Posterior vena cava (tissue), 2 donors: ENCODE data around the gene ABCC4. TPM values are rescaled to one million over a fixed set of nuclear protein-coding genes. Genes with fewer than 3 reads are reported as not detected.

ENCODE experiments used
- DNase-seq: peaks from one replicate; pipeline ENCODE4 v3.0.0-alpha.2; 2020; ENCODE audit warnings: low spot score
- intact Hi-C, 2 donors: fragments of 100-400 bp; cut with DNase I; formaldehyde crosslinking; loops; one replicate each; pipeline versions ENCODE4 v1.14.1 to v1.14.2; 2022 to 2023
- total RNA-seq, 2 donors: library from RNA; stranded (reverse); fragmentation: NEBNext Ultra II Directional; extraction: Animal tissue kit (Norgen Biotek cat#: 25700); gene quantifications; one replicate each; pipeline ENCODE4 v1.2.1, GENCODE V29; 2021
- donor health status: DM: yes; HTN: yes; CAD: no.
- donor health status: DM: yes; HTN: yes; CAD: no.

ABCC4 gene
- total RNA-seq, 2 donors from 2014 or later, result 10.5 to 16.2 TPM

- DNase-seq, result no peak
- intact Hi-C loops, result no loop called here
Observed at GRCh38 chr13:94994506-94994905, 306.7 kb downstream of the ABCC4 start.

- intact Hi-C loops, result no loop called here
- no peak for DNase-seq
Observed at GRCh38 chr13:94993616-94994015, 307.6 kb downstream of the ABCC4 start.

GRCh38 chr13:94992036-94992960, 309.0 kb downstream of the ABCC4 start:
- DNase-seq, result no peak
- intact Hi-C loops, result no loop called here

GRCh38 chr13:94988654-94989053, 312.6 kb downstream of the ABCC4 start:
- no peak for DNase-seq
- intact Hi-C loops, result no loop called here

- intact Hi-C loops, result no loop called here
- no peak for DNase-seq
Observed at GRCh38 chr13:94987869-94988268, 313.4 kb downstream of the ABCC4 start.

- intact Hi-C loops, result no loop called here
Observed at GRCh38 chr13:94987081-94987480, 314.2 kb downstream of the ABCC4 start.

GRCh38 chr13:94984958-94985357, 316.3 kb downstream of the ABCC4 start:
- intact Hi-C loops, result no loop called here
- DNase-seq, result no peak

More at GRCh38 chr13:94987081-94987480, 314.2 kb downstream of the ABCC4 start:
- DNase-seq, result no peak

- intact Hi-C loops, result no loop called here
- no peak for DNase-seq
Observed at GRCh38 chr13:94978516-94978915, 322.7 kb downstream of the ABCC4 start.

- intact Hi-C loops, result no loop called here
- DNase-seq, result no peak
Observed at GRCh38 chr13:94974015-94974951, 327.0 kb downstream of the ABCC4 start.

GRCh38 chr13:94972262-94972661, 329.0 kb downstream of the ABCC4 start:
- intact Hi-C loops, result no loop called here
- DNase-seq, result no peak
